ENCODE data around the gene TGM2. TPM values are rescaled to one million over a fixed set of nuclear protein-coding genes. Genes with fewer than 3 reads are reported as not detected.

The TGM2 gene
- polyA plus RNA-seq, 1 donor = 31.8 TPM

DNA sequence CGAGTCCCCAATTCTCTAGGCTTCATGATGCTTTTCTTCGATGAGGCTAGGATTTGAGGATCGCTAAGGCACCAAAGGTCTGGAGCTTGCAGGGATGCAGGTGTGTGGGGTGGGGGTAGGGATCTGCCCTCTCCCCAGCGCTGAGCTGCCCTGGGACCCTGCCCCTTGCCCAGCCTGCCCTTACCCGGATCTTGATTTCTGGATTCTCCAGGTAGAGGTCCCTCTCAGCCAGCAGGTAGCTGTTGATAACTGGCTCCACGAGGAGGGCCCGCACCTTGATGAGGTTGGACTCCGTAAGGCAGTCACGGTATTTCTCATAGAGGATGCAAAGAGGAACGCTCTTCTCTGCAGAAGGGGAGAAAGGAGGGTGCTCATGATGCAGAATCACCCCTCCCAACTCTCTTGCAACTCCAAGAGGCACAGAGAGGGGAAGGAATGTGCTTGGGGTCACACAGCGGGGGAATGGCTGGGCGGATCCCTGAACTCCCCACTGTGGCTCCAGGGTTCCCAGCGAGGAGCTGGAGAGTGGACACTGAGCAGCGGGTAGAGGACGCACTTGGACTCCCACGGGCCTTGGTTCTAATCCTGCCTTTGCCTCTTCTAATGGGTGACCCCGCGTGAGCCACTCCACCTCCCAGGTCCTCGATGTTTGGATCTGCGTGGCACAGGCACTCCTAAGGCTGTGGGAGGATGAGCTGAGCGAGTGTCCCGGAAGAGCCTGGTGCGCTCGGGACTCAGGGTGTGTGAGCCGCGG lies 32.7 kb downstream of the TGM2 start:
- no peak for DNase-seq

- no peak for DNase-seq
Measured at GRCh38 chr20:38131588-38132121, 33.4 kb downstream of the TGM2 start.

DNA sequence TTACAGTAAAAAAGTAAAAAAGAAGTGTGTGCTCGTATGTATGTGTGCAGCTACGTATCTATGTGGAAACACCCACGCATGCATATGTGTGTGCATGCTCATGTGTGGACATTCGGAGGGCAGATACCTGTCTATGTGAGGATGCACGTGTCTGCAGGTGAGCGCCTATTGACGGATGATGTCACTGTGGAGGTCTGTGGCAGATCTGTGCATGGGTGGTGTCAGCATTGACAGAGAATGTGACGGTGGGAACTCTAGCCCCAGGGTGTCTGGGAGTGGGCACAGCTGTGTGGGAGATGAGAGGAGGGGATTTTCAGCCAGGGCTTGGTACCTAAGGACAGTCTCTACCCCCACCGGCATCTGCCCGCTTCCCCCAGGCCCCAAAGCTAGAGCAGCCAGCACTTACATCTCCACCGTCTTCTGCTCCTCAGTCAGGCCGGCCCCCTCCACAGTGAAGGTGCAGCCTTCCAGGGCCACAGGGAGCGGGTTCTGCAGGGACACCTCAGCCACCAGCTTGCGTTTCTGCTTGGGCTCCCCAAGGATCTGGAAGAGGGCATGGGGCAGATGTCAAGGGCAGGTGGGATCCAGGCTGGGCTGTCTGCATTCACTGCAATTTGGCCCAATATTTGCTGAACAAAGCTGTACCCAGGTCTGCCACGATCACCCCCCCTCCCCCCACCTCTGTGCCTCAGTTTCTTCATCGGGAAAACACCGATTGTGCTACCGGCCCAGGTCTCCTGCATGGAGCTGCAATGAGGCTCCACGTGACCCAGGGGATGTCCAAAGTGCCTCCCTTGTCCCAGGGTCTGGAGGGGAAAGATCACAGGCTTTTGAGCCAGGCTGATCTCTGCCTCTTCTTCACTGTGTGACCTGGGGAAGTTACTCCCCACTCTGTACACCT lies 34.1 kb downstream of the TGM2 start:
- DNase-seq = no peak

GRCh38 chr20:38129893-38130609 lies 35.0 kb downstream of the TGM2 start:
- no peak for DNase-seq

- DNase-seq = no peak
Measured at GRCh38 chr20:38129248-38129865, 35.7 kb downstream of the TGM2 start.

DNA sequence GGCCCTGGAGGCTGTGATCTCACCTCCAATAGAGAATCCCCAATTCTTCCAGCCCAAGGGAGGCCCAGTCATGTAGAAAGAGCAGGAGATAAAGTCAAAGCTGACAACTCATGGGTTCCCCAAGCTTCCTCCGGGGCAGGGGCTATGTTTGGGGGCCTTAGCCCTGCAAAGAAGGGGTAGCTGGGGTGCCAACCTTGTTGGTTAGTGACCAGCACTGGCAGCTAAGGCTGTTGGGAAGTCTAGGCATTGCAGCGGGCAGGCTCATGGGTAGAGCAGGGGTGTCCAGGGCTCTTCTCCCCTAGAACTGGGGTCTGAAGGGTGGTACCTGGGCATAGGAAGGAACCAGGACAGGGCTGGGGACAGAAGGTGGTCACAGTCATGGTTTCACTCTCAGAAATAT lies 36.4 kb downstream of the TGM2 start:
- no peak for DNase-seq

DNA sequence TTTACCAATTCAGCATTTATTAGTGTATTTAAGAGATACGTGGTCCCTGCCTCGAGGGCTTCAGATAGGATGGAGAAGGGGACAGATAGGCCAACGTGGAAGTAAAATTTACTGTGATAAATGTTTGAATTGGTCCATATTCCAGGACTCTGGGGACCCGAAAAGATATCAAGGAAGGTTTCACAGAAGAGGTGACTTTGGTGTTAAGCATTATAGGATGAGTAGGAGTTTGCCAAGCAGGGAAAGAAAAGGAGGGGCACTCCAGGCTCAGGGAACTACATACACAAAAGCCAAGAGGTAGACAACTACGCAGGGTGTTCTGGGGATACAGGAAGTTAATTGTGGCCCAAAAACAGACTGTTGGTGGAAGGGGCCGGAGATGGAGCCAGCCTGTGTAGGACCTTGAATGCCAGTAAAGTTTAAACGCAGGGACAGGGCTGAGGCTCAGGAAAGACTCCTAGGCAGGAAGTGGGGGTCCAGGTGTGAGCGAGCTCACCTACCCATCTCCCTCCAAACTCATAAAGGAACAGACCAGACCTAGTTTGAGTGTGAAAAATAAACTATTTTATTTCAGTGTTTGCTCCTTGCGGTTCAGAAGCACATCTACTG lies 37.0 kb downstream of the TGM2 start:
- no peak for DNase-seq

DNA sequence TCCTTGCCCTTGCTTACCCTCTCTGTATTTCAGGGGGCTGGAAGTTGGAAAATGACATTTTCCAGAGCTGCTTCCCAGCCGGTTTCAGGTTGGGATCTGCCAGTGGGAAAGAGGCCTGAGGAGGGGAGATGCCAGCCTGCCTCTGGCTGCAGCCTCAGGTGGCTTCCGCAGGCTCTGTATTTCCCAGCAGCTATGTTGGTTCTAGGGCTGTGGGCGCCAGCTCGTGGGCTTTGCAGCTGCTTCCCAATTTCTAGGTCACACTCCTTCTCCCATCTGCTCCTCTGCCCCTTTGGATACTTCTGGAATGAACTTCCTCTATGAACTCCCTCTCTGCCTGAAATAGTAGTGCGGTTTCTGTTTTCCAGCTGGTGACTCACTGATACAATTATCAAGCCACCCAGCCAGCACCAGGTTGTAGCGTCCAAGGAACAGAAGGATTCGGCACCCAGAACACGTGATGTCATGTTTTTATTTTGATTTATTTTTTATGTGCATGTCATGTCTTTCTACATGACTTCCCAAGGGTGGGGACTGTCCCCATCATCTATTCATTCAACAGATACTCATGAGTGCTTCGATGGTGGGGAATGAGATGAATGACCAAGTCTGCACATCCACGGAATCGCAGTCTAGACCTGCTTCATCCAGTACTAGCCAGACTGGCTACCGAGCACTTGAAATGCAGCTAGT lies 38.0 kb downstream of the TGM2 start:
- DNase-seq = no peak

DNA sequence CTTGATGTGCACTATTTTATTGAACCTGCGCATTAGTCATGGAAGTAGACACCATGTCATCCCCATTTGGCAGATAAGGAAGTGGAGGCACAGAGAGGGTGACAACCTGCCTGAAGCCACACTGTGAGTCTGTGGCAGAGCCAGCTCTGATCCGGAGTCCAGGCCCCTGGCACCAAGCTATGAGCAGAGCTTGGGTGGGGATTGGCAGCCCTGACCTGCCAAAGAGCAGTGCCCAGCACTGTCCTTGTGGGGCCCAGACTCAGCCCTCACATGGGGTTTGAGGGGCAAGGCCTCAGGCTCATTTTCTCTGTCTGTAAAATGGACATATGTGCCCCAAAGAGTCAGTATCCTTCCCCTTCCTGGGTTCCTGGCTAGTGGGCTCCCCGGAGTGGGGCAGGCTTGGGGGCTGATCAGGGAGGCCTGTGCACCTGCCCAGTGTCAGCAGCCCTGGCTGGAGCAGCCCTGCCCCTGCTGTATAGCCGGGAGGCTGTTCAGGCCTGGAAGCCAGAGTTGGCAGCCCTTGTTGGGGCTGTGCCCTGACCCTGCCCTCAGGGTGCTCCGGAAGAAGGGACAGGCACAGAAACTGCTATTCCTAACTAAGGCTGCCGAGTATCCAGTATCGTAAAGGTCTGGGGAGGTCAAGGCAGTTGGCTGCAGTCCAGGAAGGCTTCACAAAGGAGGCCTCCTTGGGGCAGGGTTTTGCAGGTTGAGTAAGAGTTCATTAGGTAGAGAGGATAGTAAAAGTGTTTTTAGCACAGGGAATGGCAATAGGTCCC lies 38.7 kb downstream of the TGM2 start:
- DNase-seq = no peak

- DNase-seq = peak; percentile 82
Measured at GRCh38 chr20:38125157-38126056, 39.7 kb downstream of the TGM2 start.

DNA sequence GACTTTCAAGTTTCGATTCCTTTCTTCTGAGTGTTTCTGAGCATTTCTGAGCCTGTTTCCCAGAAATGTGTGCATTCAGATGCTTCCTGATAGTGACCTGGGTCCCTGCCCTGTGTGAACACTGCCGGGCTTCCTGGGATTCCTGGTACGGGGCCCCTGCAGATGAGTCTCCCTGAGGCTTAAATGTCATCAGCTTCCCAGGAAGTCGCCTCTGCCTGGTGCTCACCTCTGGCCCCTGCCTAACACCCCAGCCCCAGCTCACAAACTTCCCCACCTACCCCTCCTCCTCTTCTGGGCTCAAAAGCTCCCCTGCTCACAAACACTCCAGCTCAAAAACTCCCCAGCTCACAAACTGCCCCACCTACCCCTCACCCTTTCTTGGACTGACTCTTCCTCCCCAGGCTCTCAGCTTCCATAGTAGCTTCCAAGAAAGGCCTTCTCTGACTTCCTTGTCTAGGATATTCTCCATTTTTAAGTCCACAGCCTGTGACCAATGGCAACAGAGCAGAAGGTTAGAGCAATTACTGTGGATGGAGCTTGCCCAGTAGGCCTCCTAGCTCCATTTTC lies 42.0 kb downstream of the TGM2 start:
- DNase-seq = no peak

DNA sequence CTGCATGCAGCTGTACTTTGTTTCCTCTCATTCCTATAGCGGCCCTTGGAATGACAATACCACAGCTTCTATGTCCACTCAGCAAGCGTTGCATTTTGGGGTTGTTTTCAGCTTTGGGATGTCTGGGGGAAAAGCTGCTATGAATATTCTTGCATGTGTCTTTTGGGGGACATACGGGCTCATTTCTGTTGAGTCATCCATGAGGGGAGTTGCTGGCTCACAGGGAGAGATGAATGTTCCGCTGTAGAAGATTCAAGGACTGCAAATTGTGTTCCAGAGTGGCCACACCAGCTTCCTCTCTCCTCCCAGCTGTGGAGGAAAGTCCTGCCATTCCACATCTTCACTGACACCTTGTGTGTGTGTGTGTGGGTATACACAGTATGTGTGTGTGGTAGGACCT lies 43.3 kb downstream of the TGM2 start:
- no peak for DNase-seq

DNA sequence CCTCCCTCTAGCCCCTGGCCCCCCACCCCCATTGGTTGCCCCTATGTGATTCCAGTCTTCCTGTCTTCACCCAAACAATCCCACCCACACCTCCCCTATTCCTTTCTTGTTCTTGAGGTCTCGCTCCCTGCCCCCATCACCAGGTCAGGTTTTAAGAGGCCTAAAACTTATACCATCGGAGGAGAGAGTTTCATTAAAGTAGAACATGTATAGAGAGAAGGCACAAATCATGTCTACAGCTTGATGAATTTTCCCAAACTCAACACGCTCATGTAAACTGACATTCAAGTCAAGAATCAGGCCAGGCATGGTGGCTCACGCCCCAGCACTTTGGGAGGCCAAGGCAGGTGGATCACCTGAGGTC lies 44.5 kb downstream of the TGM2 start:
- DNase-seq = no peak

GRCh38 chr20:38119446-38119845 lies 45.6 kb downstream of the TGM2 start:
- DNase-seq = no peak

- DNase-seq = no peak
Measured at GRCh38 chr20:38117635-38118034, 47.4 kb downstream of the TGM2 start.

DNA sequence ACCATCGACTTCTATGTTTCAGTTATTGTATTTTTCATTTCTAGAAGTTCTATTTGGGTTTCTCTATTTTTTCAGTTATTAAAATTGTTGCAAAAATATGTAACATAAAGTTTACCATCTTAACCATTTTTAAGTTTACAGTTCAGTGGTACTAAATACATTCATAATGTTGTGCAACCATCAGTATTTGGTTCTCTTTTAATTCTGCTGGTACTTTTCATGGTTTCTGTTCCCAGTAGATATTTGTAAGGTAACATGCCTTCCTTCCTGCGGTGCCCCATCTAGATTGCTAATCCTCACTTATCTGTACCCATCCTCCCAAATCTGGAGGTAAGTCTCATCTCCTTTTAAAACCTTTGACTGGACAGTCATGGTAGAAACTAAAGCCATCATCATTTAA lies 47.9 kb downstream of the TGM2 start:
- DNase-seq = no peak

- DNase-seq = no peak
Measured at GRCh38 chr20:38116409-38117165, 48.5 kb downstream of the TGM2 start.

- no peak for DNase-seq
Measured at GRCh38 chr20:38115896-38116295, 49.2 kb downstream of the TGM2 start.

Measured in left kidney (tissue), 2 donors.